Measurements from ENCODE around the gene KCNF1.

Gene KCNF1

DNA sequence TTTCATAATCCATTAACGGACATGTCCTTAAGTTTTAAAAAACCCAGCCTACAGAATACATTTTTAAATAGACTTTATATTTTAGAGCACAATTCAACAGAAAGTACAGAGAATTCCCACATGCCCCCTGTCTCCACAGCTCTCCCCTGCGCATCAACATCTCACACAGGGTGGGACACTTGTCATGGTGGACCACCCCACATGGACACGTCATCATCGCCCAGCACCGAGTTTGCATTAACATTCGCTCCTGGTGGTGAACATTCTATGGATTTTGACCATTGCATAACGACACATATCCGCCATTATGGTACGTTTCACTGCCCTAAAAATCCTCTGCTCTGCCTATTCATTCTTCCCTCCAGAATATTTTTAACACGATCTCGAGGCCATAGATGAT lies 1.1 kb upstream of the KCNF1 start:
- no peak for ATAC-seq

DNA sequence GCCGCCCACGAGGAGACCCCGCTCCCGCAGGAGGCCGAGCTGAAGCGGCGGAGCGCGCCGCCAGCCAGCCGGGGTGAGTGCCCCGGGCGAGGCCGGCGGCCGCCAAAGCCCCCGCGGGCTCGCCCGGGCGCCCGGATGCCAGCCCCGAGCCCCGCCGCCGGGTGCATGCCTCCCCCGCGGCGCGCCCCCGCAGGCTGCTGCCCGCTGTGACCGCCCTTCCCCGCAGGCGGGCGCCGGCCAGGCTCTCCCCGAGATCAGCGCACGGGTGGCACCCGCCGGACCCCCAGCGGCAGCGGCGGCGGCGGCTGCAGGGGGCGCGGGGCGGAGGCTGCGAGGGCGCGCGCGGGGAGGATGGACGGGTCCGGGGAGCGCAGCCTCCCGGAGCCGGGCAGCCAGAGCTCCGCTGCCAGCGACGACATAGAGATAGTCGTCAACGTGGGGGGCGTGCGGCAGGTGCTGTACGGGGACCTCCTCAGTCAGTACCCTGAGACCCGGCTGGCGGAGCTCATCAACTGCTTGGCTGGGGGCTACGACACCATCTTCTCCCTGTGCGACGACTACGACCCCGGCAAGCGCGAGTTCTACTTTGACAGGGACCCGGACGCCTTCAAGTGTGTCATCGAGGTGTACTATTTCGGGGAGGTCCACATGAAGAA lies 470 bp downstream of the KCNF1 start:
- TF ChIP-seq ZC3H10 (CRISPR knock-in tag; IDR thresholded peaks at IDR 0.05) (no peak), OSR1 (CRISPR knock-in tag; IDR thresholded peaks at IDR 0.05) (no peak), ARNTL (CRISPR knock-in tag; IDR thresholded peaks at IDR 0.05; ENCODE audit: borderline replicate concordance, low read depth) (no peak)

More for the DNA sequence above, 1.1 kb upstream of the KCNF1 start:
- TF ChIP-seq ZFP3 (CRISPR knock-in tag; IDR thresholded peaks at IDR 0.05) = no peak
- TF ChIP-seq, protein P1, sequence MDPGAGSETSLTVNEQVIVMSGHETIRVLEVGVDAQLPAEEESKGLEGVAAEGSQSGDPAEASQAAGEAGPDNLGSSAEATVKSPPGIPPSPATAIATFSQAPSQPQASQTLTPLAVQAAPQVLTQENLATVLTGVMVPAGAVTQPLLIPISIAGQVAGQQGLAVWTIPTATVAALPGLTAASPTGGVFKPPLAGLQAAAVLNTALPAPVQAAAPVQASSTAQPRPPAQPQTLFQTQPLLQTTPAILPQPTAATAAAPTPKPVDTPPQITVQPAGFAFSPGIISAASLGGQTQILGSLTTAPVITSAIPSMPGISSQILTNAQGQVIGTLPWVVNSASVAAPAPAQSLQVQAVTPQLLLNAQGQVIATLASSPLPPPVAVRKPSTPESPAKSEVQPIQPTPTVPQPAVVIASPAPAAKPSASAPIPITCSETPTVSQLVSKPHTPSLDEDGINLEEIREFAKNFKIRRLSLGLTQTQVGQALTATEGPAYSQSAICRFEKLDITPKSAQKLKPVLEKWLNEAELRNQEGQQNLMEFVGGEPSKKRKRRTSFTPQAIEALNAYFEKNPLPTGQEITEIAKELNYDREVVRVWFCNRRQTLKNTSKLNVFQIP (CRISPR knock-in tag; IDR thresholded peaks at IDR 0.05; ENCODE audit: borderline replicate concordance, low read depth) = no peak
- no peak for TF ChIP-seq ESRRG (CRISPR knock-in tag; IDR thresholded peaks at IDR 0.05)
- no peak for TF ChIP-seq TSHZ2 (CRISPR knock-in tag; IDR thresholded peaks at IDR 0.05)
- no peak for TF ChIP-seq CSRNP3 (CRISPR knock-in tag; IDR thresholded peaks at IDR 0.05)
- no peak for TF ChIP-seq ZNF565 (CRISPR knock-in tag; conservative IDR thresholded peaks at IDR 0.05; ENCODE audit: low read depth)
- no peak for TF ChIP-seq CREB5 (CRISPR knock-in tag; IDR thresholded peaks at IDR 0.05; ENCODE audit: low read depth)
- TF ChIP-seq ARNTL (CRISPR knock-in tag; IDR thresholded peaks at IDR 0.05; ENCODE audit: borderline replicate concordance, low read depth) = no peak
- no peak for TF ChIP-seq ZNF70 (CRISPR knock-in tag; IDR thresholded peaks at IDR 0.05)
- TF ChIP-seq ISL1 (CRISPR knock-in tag; IDR thresholded peaks at IDR 0.05) = no peak
- no peak for TF ChIP-seq TCF4 (CRISPR knock-in tag; IDR thresholded peaks at IDR 0.05; ENCODE audit: borderline replicate concordance)
- TF ChIP-seq ZNF8 (CRISPR knock-in tag; IDR thresholded peaks at IDR 0.05) = no peak
- TF ChIP-seq ZC3H10 (CRISPR knock-in tag; IDR thresholded peaks at IDR 0.05) = no peak
- no peak for TF ChIP-seq ZFP30 (CRISPR knock-in tag; IDR thresholded peaks at IDR 0.05)
- TF ChIP-seq CSDC2 (CRISPR knock-in tag; IDR thresholded peaks at IDR 0.05) = no peak
- no peak for TF ChIP-seq BACH2 (CRISPR knock-in tag; IDR thresholded peaks at IDR 0.05; ENCODE audit: borderline replicate concordance)
- TF ChIP-seq GLIS3 (CRISPR knock-in tag; IDR thresholded peaks at IDR 0.05) = no peak

DNA sequence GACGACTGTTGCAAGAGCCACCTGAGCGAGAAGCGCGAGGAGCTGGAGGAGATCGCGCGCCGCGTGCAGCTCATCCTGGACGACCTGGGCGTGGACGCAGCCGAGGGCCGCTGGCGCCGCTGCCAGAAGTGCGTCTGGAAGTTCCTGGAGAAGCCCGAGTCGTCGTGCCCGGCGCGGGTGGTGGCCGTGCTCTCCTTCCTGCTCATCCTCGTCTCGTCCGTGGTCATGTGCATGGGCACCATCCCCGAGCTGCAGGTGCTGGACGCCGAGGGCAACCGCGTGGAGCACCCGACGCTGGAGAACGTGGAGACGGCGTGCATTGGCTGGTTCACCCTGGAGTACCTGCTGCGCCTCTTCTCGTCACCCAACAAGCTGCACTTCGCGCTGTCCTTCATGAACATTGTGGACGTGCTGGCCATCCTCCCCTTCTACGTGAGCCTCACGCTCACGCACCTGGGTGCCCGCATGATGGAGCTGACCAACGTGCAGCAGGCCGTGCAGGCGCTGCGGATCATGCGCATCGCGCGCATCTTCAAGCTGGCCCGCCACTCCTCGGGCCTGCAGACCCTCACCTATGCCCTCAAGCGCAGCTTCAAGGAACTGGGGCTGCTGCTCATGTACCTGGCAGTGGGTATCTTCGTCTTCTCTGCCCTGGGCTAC lies 1.2 kb downstream of the KCNF1 start:
- no peak for ATAC-seq
- TF ChIP-seq ESRRG (CRISPR knock-in tag; IDR thresholded peaks at IDR 0.05) (no peak), ZNF8 (CRISPR knock-in tag; IDR thresholded peaks at IDR 0.05) (no peak), BACH2 (CRISPR knock-in tag; IDR thresholded peaks at IDR 0.05; ENCODE audit: borderline replicate concordance) (no peak), CSDC2 (CRISPR knock-in tag; IDR thresholded peaks at IDR 0.05) (no peak), PPARA (CRISPR knock-in tag; IDR thresholded peaks at IDR 0.05; ENCODE audit: borderline replicate concordance) (no peak), SNAI2 (CRISPR knock-in tag; IDR thresholded peaks at IDR 0.05) (no peak), ZFP30 (CRISPR knock-in tag; IDR thresholded peaks at IDR 0.05) (no peak), ZC3H10 (CRISPR knock-in tag; IDR thresholded peaks at IDR 0.05) (no peak), OSR1 (CRISPR knock-in tag; IDR thresholded peaks at IDR 0.05) (no peak), RARB (CRISPR knock-in tag; IDR thresholded peaks at IDR 0.05) (no peak)
- TF ChIP-seq, protein P1 (CRISPR knock-in tag; IDR thresholded peaks at IDR 0.05; ENCODE audit: borderline replicate concordance, low read depth) = no peak

More for the DNA sequence above, 470 bp downstream of the KCNF1 start:
- no peak for ATAC-seq

All from SK-N-SH treated with all-trans-retinoic acid at 6 μM for 48 hours (cell line).